Astrocyte (in vitro differentiated cells and primary cell): Measurements from ENCODE around the gene EFNA1.

ENCODE experiments used
- EZH2 ChIP-seq: IDR thresholded peaks from 2 replicates; pipeline ENCODE4 v1.6.1; 2012; ENCODE audit warnings: mild to moderate bottlenecking, low read length, inconsistent platforms; ENCODE audit not compliant: insufficient read depth
- TF ChIP-seq, protein P1 (sequence below): IDR thresholded peaks from 2 replicates; pipeline ENCODE4 v1.5.1; 2011; ENCODE audit warnings: low read depth, mild to moderate bottlenecking, inconsistent platforms, low read length, moderate library complexity; ENCODE audit not compliant: insufficient read depth

DNA sequence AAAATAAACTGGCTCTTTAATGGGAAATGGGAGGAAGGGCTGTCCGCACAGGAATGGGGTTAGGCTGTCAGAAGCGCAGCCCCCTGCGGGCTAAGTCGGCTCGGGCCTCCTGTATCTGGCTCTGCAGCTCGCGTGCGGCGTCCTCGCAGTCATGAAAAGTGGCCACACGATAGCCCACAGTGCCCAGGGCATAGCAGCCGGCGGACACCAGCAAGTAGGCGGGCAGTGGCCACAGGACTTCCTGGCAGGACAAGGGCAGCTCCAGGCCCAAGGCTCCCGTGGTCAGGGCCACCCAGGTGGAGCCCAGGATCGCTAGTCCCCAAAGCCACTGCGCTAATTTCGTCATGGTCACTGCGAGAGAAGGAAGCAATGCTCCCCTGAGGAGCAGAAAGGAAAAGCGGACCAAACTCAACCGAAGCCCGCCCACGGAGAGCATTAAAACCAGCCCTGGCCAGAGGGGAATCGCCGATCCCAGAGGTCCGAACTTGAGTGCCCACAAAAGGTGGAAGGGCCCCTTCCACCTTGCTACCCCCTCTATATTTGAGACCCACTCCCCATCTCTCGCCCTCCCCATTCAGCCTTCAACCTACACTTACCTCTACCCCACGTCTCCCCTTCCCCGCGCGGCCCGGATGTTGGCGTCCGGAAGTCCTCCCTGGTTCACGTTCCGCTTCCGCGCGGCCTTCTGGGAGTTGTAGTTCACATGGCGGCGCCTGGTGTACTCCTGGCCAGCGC is 12.4 kb downstream of the EFNA1 start, which contains the start of gene DPM3:
- TF ChIP-seq, protein P1, sequence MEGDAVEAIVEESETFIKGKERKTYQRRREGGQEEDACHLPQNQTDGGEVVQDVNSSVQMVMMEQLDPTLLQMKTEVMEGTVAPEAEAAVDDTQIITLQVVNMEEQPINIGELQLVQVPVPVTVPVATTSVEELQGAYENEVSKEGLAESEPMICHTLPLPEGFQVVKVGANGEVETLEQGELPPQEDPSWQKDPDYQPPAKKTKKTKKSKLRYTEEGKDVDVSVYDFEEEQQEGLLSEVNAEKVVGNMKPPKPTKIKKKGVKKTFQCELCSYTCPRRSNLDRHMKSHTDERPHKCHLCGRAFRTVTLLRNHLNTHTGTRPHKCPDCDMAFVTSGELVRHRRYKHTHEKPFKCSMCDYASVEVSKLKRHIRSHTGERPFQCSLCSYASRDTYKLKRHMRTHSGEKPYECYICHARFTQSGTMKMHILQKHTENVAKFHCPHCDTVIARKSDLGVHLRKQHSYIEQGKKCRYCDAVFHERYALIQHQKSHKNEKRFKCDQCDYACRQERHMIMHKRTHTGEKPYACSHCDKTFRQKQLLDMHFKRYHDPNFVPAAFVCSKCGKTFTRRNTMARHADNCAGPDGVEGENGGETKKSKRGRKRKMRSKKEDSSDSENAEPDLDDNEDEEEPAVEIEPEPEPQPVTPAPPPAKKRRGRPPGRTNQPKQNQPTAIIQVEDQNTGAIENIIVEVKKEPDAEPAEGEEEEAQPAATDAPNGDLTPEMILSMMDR, result no peak
- TF ChIP-seq EZH2, result no peak
